ENCODE data around the gene LIPK.

DNA sequence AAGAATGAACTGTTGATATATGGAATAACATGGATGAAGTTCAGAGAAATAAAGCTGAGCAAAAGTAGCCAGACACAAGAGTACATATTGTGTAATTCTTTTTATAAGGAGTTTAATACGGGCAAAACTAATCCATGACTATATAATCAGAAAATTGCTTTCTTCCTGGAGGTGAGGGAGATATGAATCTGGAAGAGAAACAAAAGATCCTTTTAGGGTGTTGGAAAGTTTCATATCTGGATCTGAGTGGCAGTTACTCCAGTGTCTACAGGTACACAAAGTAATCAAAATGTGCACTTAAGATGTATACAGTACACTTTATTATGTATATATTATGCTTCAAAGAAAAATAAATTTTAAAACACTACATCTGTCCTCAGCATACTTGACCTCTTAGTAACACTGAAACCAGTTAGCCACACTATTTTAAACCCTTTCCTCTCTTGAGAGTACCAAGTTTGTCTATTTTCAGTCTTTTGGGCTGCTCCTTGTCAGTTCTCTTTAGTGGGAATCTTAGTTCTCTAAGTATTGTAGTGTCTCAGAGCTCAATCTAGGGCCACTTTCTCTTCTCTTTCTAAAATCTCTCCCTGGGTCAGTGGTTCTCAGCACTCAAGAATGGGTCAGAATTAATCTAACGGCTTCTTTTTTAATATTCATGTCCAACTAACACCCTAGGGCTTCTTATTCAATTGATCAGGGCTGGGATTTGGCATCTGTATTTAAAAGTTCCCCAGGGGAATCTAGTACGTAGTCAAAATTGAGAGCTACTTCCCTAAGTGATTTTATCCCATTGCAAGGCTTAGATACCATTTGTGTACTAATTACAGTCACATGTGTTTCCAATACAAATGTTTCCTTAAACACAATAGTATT is 46.1 kb upstream of the LIPK start:
- TF ChIP-seq, protein P1, sequence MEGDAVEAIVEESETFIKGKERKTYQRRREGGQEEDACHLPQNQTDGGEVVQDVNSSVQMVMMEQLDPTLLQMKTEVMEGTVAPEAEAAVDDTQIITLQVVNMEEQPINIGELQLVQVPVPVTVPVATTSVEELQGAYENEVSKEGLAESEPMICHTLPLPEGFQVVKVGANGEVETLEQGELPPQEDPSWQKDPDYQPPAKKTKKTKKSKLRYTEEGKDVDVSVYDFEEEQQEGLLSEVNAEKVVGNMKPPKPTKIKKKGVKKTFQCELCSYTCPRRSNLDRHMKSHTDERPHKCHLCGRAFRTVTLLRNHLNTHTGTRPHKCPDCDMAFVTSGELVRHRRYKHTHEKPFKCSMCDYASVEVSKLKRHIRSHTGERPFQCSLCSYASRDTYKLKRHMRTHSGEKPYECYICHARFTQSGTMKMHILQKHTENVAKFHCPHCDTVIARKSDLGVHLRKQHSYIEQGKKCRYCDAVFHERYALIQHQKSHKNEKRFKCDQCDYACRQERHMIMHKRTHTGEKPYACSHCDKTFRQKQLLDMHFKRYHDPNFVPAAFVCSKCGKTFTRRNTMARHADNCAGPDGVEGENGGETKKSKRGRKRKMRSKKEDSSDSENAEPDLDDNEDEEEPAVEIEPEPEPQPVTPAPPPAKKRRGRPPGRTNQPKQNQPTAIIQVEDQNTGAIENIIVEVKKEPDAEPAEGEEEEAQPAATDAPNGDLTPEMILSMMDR (IDR thresholded peaks at IDR 0.05; ENCODE audit: low read depth, low read length, poor library complexity, severe bottlenecking): no peak
- TF ChIP-seq EZH2phosphoT487 (IDR thresholded peaks at IDR 0.05; ENCODE audit: borderline replicate concordance, low read length): no peak

All from DOHH2 (cell line).